Fibroblast of lung (primary cell): ENCODE measurements around the gene PSPN.

Experiments used
- EZH2 ChIP-seq: IDR thresholded peaks from 2 replicates; pipeline ENCODE4 v1.5.1; 2012; ENCODE audit warnings: low read length, control low read depth, mild to moderate bottlenecking; ENCODE audit errors: missing control alignments
- TF ChIP-seq, protein P1 (sequence below), 2 donors: IDR thresholded peaks in 1 of 2; conservative IDR thresholded peaks in 1 of 2; 1 replicate in 1 of 2; 2 replicates in 1 of 2; pipeline ENCODE4 v1.5.1; 2011 to 2012; ENCODE audit warnings: low read length in 2 of 2, control low read depth in 1 of 2, inconsistent platforms in 1 of 2, low read depth in 1 of 2, mild to moderate bottlenecking in 1 of 2

DNA sequence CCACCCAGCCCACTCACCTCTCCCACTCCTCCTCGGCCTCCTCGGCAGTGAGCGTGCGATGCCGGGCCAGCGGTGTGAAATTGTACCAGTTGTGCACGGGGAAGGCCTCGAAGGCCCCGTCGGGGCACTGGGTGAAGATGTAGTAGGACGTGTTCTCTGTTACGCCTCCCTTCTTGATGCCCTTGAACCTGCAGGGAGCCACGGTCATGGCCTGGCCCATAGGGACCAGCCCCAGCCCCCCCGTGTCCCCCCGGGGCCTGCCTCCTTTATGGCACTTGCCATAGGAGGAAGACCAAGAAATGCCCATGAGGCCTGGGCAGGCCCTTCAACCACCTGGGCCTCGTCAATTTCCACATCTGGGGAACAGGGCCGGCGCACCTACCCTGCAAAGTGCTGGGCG, 11.6 kb upstream of the PSPN start:
- no peak for TF ChIP-seq EZH2
- TF ChIP-seq, protein P1, sequence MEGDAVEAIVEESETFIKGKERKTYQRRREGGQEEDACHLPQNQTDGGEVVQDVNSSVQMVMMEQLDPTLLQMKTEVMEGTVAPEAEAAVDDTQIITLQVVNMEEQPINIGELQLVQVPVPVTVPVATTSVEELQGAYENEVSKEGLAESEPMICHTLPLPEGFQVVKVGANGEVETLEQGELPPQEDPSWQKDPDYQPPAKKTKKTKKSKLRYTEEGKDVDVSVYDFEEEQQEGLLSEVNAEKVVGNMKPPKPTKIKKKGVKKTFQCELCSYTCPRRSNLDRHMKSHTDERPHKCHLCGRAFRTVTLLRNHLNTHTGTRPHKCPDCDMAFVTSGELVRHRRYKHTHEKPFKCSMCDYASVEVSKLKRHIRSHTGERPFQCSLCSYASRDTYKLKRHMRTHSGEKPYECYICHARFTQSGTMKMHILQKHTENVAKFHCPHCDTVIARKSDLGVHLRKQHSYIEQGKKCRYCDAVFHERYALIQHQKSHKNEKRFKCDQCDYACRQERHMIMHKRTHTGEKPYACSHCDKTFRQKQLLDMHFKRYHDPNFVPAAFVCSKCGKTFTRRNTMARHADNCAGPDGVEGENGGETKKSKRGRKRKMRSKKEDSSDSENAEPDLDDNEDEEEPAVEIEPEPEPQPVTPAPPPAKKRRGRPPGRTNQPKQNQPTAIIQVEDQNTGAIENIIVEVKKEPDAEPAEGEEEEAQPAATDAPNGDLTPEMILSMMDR (conservative IDR thresholded peaks at IDR 0.05 in 1 of 2, IDR thresholded peaks at IDR 0.05 in 1 of 2; ENCODE audit: low read depth in 1 of 2, low read length in 2 of 2), result no peak
